Right lobe of liver (tissue), 6 donors: ENCODE measurements around the gene HSPG2. TPM values are rescaled to one million over a fixed set of nuclear protein-coding genes. Genes with fewer than 3 reads are reported as not detected.

ENCODE experiments used
- ATAC-seq, 4 donors: fragments of 200-7000 bp; cut with Tn5 transposase; one replicate each; pipeline ENCODE4 v1.9.1; 2020; ENCODE audit warnings: mild to moderate bottlenecking in 4 of 4, moderate library complexity in 4 of 4
- DNase-seq, 3 donors: peaks; one replicate each; pipeline ENCODE4 v3.0.0-alpha.2; 2020
- H3K27ac ChIP-seq, 3 donors: fragments of 200-600 bp; one replicate each; pipeline ENCODE4 v1.8.0; 2022
- H3K27me3 ChIP-seq, 2 donors: fragments of 200-600 bp; one replicate each; pipeline ENCODE4 v1.8.0; 2022
- H3K36me3 ChIP-seq, 4 donors: fragments of 200-600 bp; sonication (generic) in 1 of 4; one replicate each; pipeline versions ENCODE4 v1.5.1 to v1.8.0; 2017 to 2022; ENCODE audit warnings: control low read depth in 1 of 4
- H3K4me1 ChIP-seq, 4 donors: fragments of 200-600 bp; sonication (generic) in 1 of 4; one replicate each; pipeline versions ENCODE4 v1.5.1 to v1.8.0; 2017 to 2022; ENCODE audit warnings: control low read depth in 1 of 4
- H3K4me3 ChIP-seq, 3 donors: fragments of 200-600 bp; one replicate each; pipeline ENCODE4 v1.8.0; 2022
- H3K9me3 ChIP-seq, 4 donors: fragments of 200-600 bp; sonication (generic) in 1 of 4; one replicate each; pipeline versions ENCODE4 v1.5.1 to v1.8.0; 2017 to 2022; ENCODE audit warnings: control low read depth in 1 of 4
- POLR2A ChIP-seq: fragments of 450-650 bp; IDR thresholded peaks from one replicate; pipeline ENCODE4 v1.6.1; 2017; ENCODE audit warnings: antibody characterized with exemption, mild to moderate bottlenecking
- WGBS: methylation state at CpG from one replicate; pipeline ENCODE4 v1.1.6; 2018; ENCODE audit warnings: low coverage, low lambda C conversion rate; ENCODE audit not compliant: insufficient coverage; ENCODE audit errors: missing lambda C conversion rate; 5-methylcytosine and 5-hydroxymethylcytosine counted together
- intact Hi-C, 2 donors: fragments of 100-400 bp; cut with DNase I; formaldehyde crosslinking; loops; one replicate each; pipeline versions ENCODE4 v1.11.2 to v1.14.1; 2022
- total RNA-seq, 6 experiments: library from RNA; depleted of rRNA in 2 of 6; stranded (reverse); fragments of >200 nt in 2 of 6; fragmentation: NEBNext Ultra II Directional in 3 of 6; extraction: Animal tissue kit (Norgen Biotek cat#: 25700) in 3 of 6; gene quantifications; one replicate each; pipeline versions ENCODE4 v1.1.0 to v1.2.4, GENCODE V29; 2016 to 2023
- TF ChIP-seq, protein P1 (sequence below), 4 donors: fragments of 200-600 bp in 3 of 4; fragments of 450-650 bp in 1 of 4; IDR thresholded peaks; one replicate each; pipeline versions ENCODE4 v1.5.1 to v1.8.0; 2016 to 2022; ENCODE audit warnings: antibody characterized with exemption in 4 of 4, mild to moderate bottlenecking in 2 of 4
- donor health status: DM: no; HTN: yes; CAD: no.
- donor health status: DM: no; HTN: no; CAD: no.
- donor health status: DM: no; HTN: no; CAD: no.
- donor health status: DM: no; HTN: yes; CAD: no.
- donor health status: DM: no; HTN: yes; CAD: no.

Gene HSPG2
- total RNA-seq, 6 experiments from 2014 or later = 31.3 to 90.9 (median 43.7) TPM

DNA sequence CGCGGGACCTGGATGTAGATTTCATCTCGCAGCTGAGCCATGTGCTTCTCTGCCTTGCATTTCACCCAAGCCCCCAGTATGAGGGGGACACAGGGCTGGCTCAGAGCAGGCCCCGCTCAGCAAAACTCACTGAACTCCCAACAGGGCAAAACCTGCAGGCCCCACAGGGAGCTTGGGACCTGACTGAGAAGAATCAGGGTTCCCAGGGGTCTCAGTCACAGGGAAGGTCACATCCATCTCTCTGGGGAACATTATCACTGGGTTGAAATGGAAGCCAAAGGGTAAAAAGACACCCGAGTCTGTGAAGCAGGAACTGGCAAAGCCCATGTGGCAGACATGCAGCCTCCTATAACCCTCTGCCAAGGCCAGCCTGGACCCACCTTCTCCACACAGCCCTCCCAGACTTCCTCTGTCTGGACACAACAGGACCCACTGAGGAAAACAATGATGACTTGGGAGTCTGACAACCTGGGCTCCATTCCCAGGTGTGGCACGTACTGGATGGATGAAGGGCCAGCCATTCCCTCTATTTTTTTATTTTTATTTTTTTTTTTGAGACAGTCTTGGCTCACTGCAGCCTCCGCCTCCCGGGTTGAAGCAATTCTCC lies 11.7 kb downstream of the HSPG2 start:
- no peak overlapping the region for H3K27ac ChIP-seq
- ATAC-seq (no peak), DNase-seq (no peak)
- intact Hi-C loops = no loop called here
- WGBS = 71% methylated on average over 5 of the region's 8 CpGs
- TF ChIP-seq, protein P1, sequence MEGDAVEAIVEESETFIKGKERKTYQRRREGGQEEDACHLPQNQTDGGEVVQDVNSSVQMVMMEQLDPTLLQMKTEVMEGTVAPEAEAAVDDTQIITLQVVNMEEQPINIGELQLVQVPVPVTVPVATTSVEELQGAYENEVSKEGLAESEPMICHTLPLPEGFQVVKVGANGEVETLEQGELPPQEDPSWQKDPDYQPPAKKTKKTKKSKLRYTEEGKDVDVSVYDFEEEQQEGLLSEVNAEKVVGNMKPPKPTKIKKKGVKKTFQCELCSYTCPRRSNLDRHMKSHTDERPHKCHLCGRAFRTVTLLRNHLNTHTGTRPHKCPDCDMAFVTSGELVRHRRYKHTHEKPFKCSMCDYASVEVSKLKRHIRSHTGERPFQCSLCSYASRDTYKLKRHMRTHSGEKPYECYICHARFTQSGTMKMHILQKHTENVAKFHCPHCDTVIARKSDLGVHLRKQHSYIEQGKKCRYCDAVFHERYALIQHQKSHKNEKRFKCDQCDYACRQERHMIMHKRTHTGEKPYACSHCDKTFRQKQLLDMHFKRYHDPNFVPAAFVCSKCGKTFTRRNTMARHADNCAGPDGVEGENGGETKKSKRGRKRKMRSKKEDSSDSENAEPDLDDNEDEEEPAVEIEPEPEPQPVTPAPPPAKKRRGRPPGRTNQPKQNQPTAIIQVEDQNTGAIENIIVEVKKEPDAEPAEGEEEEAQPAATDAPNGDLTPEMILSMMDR (IDR thresholded peaks at IDR 0.05) = no peak
- TF ChIP-seq POLR2A = no peak
- H3K27me3 ChIP-seq = no peaks in the 10 kb centered on the region
- no peaks in the 10 kb centered on the region for H3K4me1 ChIP-seq
- H3K36me3 ChIP-seq = no peaks in the 10 kb centered on the region
- no peak overlapping the region for H3K4me3 ChIP-seq
- no peaks in the 10 kb centered on the region for H3K9me3 ChIP-seq

DNA sequence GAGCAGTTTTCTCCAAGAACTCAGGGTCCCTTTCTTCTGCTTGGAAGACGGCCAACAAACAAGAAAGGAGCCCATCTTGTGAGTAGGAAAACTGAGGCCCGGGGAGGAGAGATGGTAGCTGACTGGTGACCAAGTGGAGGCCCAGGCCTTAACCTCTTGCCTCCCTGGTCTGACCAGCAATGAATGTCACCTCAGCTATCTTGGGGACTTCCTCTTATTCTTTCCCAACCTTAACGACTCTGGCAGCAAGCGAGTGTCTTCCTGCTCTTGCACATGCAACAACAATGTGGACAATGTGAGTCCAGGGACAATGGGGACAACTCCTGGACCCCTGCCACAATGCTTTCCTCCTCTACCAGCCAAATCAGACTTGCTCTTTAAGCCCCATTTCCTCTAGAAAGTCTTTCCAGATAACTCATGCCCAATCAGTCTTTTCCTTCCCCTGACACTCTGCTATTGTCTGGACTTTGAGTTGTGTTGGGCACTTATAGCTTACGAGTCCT lies 12.6 kb downstream of the HSPG2 start:
- TF ChIP-seq POLR2A = no peak
- TF ChIP-seq, protein P1 (IDR thresholded peaks at IDR 0.05) = no peak
- H3K27ac ChIP-seq = peak overlapping the region in 1 of 3 donors; percentile 29
- no peaks in the 10 kb centered on the region for H3K36me3 ChIP-seq
- ATAC-seq (peak; percentile 55 to 66 (median 62)), DNase-seq (peak in 1 of 3 donors; percentile 54)
- 43% methylated on average over 2 of the region's 5 CpGs for WGBS
- H3K9me3 ChIP-seq = no peaks in the 10 kb centered on the region
- no peaks in the 10 kb centered on the region for H3K27me3 ChIP-seq
- no peaks in the 10 kb centered on the region for H3K4me1 ChIP-seq
- intact Hi-C loops = no loop called here
- H3K4me3 ChIP-seq = no peak overlapping the region

DNA sequence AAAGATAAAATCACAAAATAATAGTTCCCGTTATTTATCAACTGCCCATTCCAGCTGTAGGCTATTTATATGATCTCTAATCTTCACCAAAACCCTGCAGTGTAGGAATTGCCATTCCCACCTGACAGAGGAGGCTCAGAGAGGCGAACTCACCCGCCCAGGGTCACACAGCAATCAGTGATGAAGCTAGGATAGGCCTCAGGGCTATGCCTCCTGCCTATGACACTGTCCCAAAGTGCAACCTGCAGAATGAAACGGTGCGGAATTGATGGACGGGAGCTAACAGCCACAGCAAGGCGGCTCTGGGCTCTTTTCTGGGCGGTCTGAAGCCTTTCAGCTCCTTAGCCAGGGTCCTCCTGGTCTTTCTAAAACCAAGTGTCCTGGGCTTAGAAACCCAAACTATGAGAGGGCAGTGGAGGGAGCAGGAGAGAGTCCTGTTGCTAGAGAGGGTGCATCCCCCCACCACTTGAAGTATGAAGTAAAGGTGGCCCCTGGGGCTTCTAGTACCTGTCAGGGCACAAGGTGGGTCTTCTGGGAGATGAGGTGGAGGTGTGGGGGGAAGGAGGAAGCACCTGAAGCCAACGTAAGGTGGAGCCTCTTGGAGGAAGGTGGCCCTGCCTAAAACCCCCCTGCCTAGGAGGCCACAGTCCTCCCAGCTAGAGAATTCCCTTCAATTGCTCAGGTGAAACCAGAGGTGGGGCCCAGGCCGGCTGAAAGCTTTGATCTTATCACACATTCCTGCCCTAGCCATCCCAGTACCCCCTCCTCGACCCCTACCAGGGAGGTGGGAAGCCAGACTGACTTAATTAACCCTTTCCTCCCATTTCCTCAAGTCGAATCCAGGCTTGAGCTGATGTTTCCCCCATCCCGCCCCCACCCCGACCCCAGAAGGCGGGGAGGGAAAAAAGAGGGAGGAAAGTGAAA lies 14.8 kb downstream of the HSPG2 start:
- no peaks in the 10 kb centered on the region for H3K4me1 ChIP-seq
- no peak for TF ChIP-seq POLR2A
- TF ChIP-seq, protein P1 (IDR thresholded peaks at IDR 0.05) = no peak
- H3K9me3 ChIP-seq = no peaks in the 10 kb centered on the region
- H3K4me3 ChIP-seq = no peak overlapping the region
- WGBS = 47% methylated on average over 5 of the region's 15 CpGs
- H3K27me3 ChIP-seq = no peaks in the 10 kb centered on the region
- no peak overlapping the region for H3K27ac ChIP-seq
- DNase-seq (no peak), ATAC-seq (no peak)
- no peaks in the 10 kb centered on the region for H3K36me3 ChIP-seq
- intact Hi-C loops = no loop called here

DNA sequence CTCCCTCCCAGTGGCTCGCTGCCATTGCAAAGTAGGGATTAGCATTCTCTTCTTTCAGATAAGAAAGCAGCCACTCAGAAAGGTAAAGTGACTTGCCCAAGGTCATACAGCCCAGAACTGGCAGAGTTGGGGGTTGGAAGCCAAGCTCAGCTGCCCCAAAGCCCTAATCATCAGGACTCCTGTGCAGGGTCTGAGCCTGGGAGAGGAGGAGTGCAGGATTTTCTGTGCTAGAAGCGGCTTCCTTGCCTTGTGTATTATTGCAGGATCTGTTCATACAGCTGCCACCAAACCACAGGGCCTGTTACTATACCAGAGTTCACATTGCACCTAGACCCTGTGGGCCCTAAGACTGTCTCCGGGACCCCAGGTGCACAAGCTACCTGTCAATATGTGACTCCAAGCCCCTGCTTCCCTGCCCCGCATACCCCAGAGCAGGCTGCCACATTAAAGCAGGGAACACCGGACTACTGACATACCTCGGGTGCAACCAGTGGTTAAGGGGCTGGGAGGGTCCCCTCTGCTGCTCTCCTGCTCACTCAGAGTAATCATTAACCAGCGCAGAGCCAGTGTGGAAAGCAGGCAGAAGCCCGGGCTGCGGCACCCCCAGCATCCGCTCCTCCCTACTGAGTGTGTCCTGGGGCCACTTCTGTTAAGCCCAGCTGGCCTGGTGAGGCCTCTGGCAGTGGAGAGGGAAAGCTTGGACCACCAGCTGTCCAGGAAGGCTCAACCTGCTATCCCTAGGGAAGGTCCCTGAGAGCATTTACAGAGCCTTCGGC lies 15.8 kb downstream of the HSPG2 start:
- intact Hi-C loops = no loop called here
- ATAC-seq = no peak
- Histone ChIP-seq H3K36me3 (no peaks in the 10 kb centered on the region), H3K27me3 (no peaks in the 10 kb centered on the region), H3K27ac (no peak overlapping the region), H3K4me3 (no peak overlapping the region), H3K4me1 (no peaks in the 10 kb centered on the region), H3K9me3 (no peaks in the 10 kb centered on the region)
- no peak for DNase-seq
- TF ChIP-seq, protein P1 (IDR thresholded peaks at IDR 0.05) = no peak
- no peak for TF ChIP-seq POLR2A
- WGBS = 65% methylated on average over 2 of the region's 11 CpGs
